ENCODE data around the gene PPP2R2C. TPM values are rescaled to one million over a fixed set of nuclear protein-coding genes. Genes with fewer than 3 reads are reported as not detected.

The PPP2R2C gene
- polyA plus RNA-seq, 1 experiment = 0.06 TPM

DNA sequence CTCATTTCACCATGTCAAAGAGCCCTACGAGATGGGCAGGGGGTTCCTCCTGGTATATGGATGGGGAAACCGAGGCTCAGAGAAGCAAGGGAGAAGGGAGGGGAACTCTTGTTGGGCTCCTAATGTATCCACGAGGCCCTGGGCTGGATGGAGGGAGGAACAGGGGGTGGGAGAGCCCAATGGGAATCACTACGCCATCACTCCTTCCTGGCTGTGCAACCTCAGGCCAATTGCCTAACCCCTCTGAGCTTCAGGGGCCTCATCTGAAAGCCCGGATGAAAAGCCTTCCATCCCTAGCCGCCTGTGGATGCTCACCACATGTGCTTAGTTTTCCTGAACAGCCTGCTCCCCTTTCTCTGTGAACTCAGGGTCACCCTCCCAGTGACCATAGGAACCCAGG, 57.8 kb downstream of the PPP2R2C start:
- peaks cover 5% of the 10 kb centered on the region; the same call in 1 of the 2 replicates for H3K27me3 ChIP-seq (ENCODE audit: control insufficient read depth, insufficient read depth, low read length)
- H3K4me3 ChIP-seq (ENCODE audit: low read depth, low read length) = no peak overlapping the region
- TF ChIP-seq, protein P1, sequence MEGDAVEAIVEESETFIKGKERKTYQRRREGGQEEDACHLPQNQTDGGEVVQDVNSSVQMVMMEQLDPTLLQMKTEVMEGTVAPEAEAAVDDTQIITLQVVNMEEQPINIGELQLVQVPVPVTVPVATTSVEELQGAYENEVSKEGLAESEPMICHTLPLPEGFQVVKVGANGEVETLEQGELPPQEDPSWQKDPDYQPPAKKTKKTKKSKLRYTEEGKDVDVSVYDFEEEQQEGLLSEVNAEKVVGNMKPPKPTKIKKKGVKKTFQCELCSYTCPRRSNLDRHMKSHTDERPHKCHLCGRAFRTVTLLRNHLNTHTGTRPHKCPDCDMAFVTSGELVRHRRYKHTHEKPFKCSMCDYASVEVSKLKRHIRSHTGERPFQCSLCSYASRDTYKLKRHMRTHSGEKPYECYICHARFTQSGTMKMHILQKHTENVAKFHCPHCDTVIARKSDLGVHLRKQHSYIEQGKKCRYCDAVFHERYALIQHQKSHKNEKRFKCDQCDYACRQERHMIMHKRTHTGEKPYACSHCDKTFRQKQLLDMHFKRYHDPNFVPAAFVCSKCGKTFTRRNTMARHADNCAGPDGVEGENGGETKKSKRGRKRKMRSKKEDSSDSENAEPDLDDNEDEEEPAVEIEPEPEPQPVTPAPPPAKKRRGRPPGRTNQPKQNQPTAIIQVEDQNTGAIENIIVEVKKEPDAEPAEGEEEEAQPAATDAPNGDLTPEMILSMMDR (IDR thresholded peaks at IDR 0.05; ENCODE audit: insufficient read depth, low read depth, low read length) = no peak
- ChIA-PET CTCF (interaction anchor here (1.2 kb wide), 1 partner anchor 76 kb away, joined by 3 read pairs; no protein-coding TSS in a partner anchor), POLR2A (no interaction called here)
- DNase-seq (ENCODE audit: low read depth) = no peak
- H3K36me3 ChIP-seq (ENCODE audit: control insufficient read depth, insufficient read depth, low read length) = no peaks in the 10 kb centered on the region

DNA sequence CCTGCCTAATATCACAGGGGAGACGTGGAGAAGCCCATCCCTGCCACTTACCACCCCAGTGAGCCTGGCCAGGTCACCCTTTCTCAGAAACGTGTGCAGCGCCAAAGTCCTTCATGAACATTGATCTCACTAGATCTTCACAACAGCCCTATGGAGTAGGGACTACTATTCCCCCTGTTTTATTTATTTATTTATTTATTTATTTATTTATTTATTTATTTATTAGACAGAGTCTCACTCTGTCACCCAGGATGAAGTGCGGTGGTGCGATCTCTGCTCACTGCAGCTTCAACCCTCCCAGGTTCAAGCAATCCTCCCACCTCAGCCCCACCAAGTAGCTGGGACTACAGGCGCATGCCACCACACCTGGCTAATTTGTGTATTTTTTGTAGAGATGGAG, 61.8 kb downstream of the PPP2R2C start:
- Histone ChIP-seq H3K27me3 (ENCODE audit: control insufficient read depth, insufficient read depth, low read length) (no peaks in the 10 kb centered on the region; the same call in 1 of the 2 replicates), H3K36me3 (ENCODE audit: control insufficient read depth, insufficient read depth, low read length) (no peaks in the 10 kb centered on the region), H3K4me3 (ENCODE audit: low read depth, low read length) (no peak overlapping the region)
- POLR2A ChIA-PET = no interaction called here
- TF ChIP-seq, protein P1 (IDR thresholded peaks at IDR 0.05; ENCODE audit: insufficient read depth, low read depth, low read length) = no peak
- DNase-seq (ENCODE audit: low read depth) = no peak
- CTCF ChIA-PET = no interaction called here

DNA sequence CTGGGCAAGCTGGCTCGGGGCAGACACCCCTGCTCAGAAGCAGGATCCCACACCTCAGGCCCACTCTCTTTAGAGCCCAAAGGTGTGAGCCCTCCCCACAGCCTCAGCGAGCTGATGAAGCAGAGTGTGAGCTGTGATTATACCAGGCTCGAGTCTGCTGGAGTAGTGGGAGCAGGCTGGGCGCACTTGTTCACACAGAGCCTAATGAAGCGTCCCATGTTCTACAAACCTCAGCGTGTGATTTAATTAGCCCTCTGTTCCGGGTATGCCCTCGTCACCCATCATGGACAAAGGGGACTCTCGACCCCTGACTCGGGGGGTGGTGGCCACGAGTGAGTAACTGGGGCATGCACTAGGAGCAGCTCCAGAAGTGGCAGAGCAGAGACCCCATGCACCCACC, 62.3 kb downstream of the PPP2R2C start:
- Histone ChIP-seq H3K4me3 (ENCODE audit: low read depth, low read length) (no peak overlapping the region), H3K27me3 (ENCODE audit: control insufficient read depth, insufficient read depth, low read length) (peaks cover under 1% of the 10 kb centered on the region; the same call in 1 of the 2 replicates), H3K36me3 (ENCODE audit: control insufficient read depth, insufficient read depth, low read length) (no peaks in the 10 kb centered on the region)
- ChIA-PET POLR2A (no interaction called here), CTCF (no interaction called here)
- no peak for DNase-seq (ENCODE audit: low read depth)
- TF ChIP-seq, protein P1 (IDR thresholded peaks at IDR 0.05; ENCODE audit: insufficient read depth, low read depth, low read length) = no peak

DNA sequence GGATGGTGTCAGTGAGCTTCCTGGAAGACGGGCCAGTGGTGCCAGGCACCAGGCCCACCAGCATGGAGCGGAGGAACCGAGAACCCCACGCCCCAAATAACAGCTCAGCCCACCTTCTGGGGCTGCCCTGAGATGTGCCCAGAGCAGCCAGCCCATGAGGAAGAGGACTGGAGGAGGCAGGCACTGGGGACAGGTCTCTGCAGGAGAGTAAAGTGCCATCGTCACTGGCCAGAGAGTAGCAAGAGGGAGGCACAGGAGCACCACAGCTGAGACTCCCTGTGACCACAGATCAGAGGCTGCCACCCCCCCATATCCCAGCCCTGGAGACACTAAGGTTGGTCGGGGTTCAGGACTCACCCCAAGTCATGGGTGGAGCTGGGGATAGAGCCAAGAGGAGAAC, 63.0 kb downstream of the PPP2R2C start:
- H3K27me3 ChIP-seq (ENCODE audit: control insufficient read depth, insufficient read depth, low read length) = peaks cover 4% of the 10 kb centered on the region; the same call in 1 of the 2 replicates
- TF ChIP-seq, protein P1 (IDR thresholded peaks at IDR 0.05; ENCODE audit: insufficient read depth, low read depth, low read length) = no peak
- CTCF ChIA-PET = no interaction called here
- POLR2A ChIA-PET = no interaction called here
- no peaks in the 10 kb centered on the region for H3K36me3 ChIP-seq (ENCODE audit: control insufficient read depth, insufficient read depth, low read length)
- DNase-seq (ENCODE audit: low read depth) = no peak
- no peak overlapping the region for H3K4me3 ChIP-seq (ENCODE audit: low read depth, low read length)

GRCh38 chr4:6408263-6408662, 64.2 kb downstream of the PPP2R2C start:
- CTCF ChIA-PET = no interaction called here
- TF ChIP-seq, protein P1 (IDR thresholded peaks at IDR 0.05; ENCODE audit: insufficient read depth, low read depth, low read length) = no peak
- POLR2A ChIA-PET = no interaction called here
- DNase-seq (ENCODE audit: low read depth) = no peak
- H3K27me3 ChIP-seq (ENCODE audit: control insufficient read depth, insufficient read depth, low read length) = peaks cover 6% of the 10 kb centered on the region
- no peak overlapping the region for H3K4me3 ChIP-seq (ENCODE audit: low read depth, low read length)
- H3K36me3 ChIP-seq (ENCODE audit: control insufficient read depth, insufficient read depth, low read length) = no peaks in the 10 kb centered on the region
